Lower leg skin (tissue), 3 donors: ENCODE results near the gene ALDH1A2.

ENCODE experiments used
- POLR2A ChIP-seq, 2 donors: fragments of 450-650 bp; IDR thresholded peaks; one replicate each; pipeline ENCODE4 v1.6.1; 2016 to 2017; ENCODE audit warnings: antibody characterized with exemption in 2 of 2, mild to moderate bottlenecking in 1 of 2, moderate library complexity in 1 of 2
- TF ChIP-seq, protein P1 (sequence below), 3 donors: fragments of 450-650 bp; IDR thresholded peaks; one replicate each; pipeline ENCODE4 v1.5.1; 2016; ENCODE audit warnings: antibody characterized with exemption in 3 of 3, mild to moderate bottlenecking in 3 of 3, moderate library complexity in 2 of 3

DNA sequence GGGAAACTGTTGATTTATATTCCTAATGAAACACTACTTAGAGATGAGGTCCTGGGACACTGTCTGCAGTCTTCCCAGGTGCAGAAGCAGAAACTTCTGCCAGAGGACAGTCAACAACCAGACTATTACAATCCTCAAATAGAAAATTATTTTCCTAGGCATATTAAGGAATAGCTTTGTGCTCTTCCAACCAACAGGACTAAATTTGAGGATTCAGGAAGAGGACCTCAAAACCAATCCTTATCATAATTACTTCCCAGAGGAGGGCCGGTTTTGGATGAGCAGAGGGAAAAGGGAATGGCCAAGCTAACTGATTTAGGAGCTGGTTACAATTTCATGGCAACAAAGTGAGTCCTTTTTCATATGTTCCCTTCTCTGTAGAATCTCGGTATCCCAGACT, 21.0 kb downstream of the ALDH1A2 start:
- TF ChIP-seq, protein P1, sequence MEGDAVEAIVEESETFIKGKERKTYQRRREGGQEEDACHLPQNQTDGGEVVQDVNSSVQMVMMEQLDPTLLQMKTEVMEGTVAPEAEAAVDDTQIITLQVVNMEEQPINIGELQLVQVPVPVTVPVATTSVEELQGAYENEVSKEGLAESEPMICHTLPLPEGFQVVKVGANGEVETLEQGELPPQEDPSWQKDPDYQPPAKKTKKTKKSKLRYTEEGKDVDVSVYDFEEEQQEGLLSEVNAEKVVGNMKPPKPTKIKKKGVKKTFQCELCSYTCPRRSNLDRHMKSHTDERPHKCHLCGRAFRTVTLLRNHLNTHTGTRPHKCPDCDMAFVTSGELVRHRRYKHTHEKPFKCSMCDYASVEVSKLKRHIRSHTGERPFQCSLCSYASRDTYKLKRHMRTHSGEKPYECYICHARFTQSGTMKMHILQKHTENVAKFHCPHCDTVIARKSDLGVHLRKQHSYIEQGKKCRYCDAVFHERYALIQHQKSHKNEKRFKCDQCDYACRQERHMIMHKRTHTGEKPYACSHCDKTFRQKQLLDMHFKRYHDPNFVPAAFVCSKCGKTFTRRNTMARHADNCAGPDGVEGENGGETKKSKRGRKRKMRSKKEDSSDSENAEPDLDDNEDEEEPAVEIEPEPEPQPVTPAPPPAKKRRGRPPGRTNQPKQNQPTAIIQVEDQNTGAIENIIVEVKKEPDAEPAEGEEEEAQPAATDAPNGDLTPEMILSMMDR (IDR thresholded peaks at IDR 0.05) = no peak
- no peak for TF ChIP-seq POLR2A (IDR thresholded peaks at IDR 0.05)
